Mucosa of rectum (tissue), 2 donors: ENCODE data around the gene GALNS.

ENCODE experiments used
- H3K27ac ChIP-seq, 2 donors: one replicate each; pipeline ENCODE4 v1.7.0; 2013; ENCODE audit warnings: inconsistent platforms in 2 of 2, low read depth in 2 of 2, low read length in 2 of 2
- H3K27me3 ChIP-seq, 2 donors: one replicate each; pipeline ENCODE4 v1.7.0; 2013; ENCODE audit warnings: low read length in 2 of 2; ENCODE audit not compliant: control insufficient read depth in 2 of 2, insufficient read depth in 2 of 2
- H3K36me3 ChIP-seq, 2 donors: one replicate each; pipeline ENCODE4 v1.7.0; 2013; ENCODE audit warnings: low read length in 2 of 2; ENCODE audit not compliant: control insufficient read depth in 2 of 2, insufficient read depth in 2 of 2
- H3K4me1 ChIP-seq, 2 donors: one replicate each; pipeline ENCODE4 v1.7.0; 2013; ENCODE audit warnings: low read length in 2 of 2, mild to moderate bottlenecking in 1 of 2; ENCODE audit not compliant: control insufficient read depth in 2 of 2, insufficient read depth in 2 of 2
- H3K4me3 ChIP-seq, 2 donors: one replicate each; pipeline ENCODE4 v1.7.0; 2013; ENCODE audit warnings: low read length in 2 of 2
- H3K9ac ChIP-seq, 2 donors: one replicate each; pipeline ENCODE4 v1.7.0; 2013; ENCODE audit warnings: low read length in 2 of 2, low read depth in 1 of 2, mild to moderate bottlenecking in 1 of 2
- H3K9me3 ChIP-seq, 2 donors: one replicate each; pipeline ENCODE4 v1.7.0; 2013; ENCODE audit warnings: low read length in 2 of 2; ENCODE audit not compliant: control insufficient read depth in 2 of 2
- donor health status: healthy.
- donor health status: Normal muscosa, but diverticular disease.

The GALNS gene

DNA sequence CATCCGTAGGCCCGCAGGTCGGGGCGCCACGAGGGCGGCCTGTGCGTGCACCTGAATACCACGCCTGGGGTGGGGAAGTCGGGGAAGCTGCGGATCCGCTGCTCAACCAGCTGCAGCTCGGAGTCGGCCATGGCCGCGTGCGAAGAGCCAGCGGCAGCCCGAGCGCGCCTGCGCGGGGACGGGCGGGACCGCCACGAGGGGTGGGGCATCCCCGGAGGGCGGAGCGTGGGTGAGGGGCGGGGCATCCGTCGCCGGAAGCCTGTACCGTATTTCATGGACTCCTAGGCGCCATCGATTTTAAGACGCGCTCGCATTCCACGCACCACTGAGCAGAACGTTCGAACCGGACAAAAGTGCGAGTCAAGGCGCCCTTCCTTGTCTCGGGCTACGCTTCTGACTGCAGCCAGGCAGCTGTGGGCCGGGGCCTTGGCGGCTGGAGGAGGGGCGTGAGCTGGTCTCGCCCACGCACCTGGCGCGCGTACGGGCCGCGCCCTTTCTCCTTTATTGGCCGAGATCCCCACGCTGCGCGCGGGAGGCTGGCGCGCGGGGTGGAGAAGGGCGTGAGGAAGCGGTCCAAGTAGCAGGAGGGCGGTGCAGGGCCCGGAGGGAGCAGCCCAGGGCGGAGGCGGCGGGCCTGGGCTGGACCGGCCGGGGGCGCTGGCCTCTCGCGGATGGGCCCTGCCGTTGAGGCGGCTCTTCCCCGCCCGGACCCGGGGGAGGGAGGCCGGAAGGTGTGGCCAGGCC is 44.8 kb downstream of the GALNS start, which contains the start of gene APRT:
Gene APRT, minus strand, starts transcription at position 160 of the 744 bp plus-strand sequence. Its CDS starts 29 bp downstream, at position 131.
- peak within 1 kb of the TSS; percentile 77 to 82 for H3K4me3 ChIP-seq
- H3K9me3 ChIP-seq, result no peaks in the 10 kb centered on the region
- peaks cover 24 to 27% of the 10 kb centered on the region in 2 donors for H3K4me1 ChIP-seq
- H3K9ac ChIP-seq, result peak within 1 kb of the TSS; percentile 68 to 84
- peak within 1 kb of the TSS; percentile 92 to 93 for H3K27ac ChIP-seq
- peaks cover 8 to 12% of the 10 kb centered on the region in 2 donors for H3K36me3 ChIP-seq
- H3K27me3 ChIP-seq, result no peaks in the 10 kb centered on the region

- peaks cover 8 to 12% of the 10 kb centered on the region in 2 donors for H3K36me3 ChIP-seq
- H3K4me1 ChIP-seq, result peaks cover 24 to 27% of the 10 kb centered on the region in 2 donors
- no peaks in the 10 kb centered on the region for H3K27me3 ChIP-seq
- H3K9me3 ChIP-seq, result no peaks in the 10 kb centered on the region
- peak overlapping the region; percentile 92 to 93 for H3K27ac ChIP-seq
- peak overlapping the region; percentile 68 to 84 for H3K9ac ChIP-seq
- peak overlapping the region; percentile 77 to 82 for H3K4me3 ChIP-seq
Observed at GRCh38 chr16:88810912-88811768, 45.6 kb downstream of the GALNS start.

DNA sequence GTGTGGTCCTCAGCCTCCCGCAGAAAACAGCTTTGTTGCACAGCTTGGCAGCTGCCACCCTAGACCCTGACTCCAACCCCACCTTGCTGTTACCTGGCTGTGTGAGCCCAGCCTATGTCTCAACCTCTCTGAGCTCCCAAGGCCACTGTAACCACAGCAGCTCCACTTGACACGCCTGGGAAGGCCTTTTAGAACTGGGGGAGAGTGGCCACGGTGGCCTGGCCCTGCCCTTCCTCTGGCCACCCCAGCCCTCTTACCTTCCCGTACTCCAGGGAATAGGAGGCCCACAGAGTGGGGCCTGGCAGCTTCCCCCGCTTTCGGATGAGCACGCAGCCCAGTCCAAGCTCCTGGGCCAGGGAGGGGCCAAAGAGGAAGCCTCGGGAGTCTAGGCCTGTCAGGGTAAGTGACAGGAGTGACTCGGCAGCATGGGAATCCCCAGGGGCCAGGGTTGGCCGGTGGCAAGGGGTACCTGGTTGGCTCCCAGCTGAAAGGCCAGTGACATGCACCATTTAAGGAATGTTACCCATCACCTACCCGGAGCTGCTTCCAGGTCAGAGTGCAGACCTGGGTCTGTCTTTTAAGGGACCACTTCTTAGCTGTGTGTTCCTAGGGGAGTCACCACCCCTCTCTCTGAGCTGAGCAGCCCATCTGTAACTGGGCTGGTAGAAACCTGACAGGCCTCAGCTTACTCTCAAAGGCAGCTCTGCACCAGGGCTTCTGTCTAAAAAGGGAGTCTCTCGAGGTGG is 46.4 kb downstream of the GALNS start:
- Histone ChIP-seq H3K27ac (peak overlapping the region; percentile 92 to 93), H3K36me3 (peaks cover 8 to 12% of the 10 kb centered on the region in 2 donors), H3K27me3 (no peaks in the 10 kb centered on the region), H3K9ac (peak overlapping the region; percentile 68 to 84), H3K9me3 (no peaks in the 10 kb centered on the region), H3K4me1 (peaks cover 24 to 27% of the 10 kb centered on the region in 2 donors), H3K4me3 (peak overlapping the region; percentile 77 to 82)

DNA sequence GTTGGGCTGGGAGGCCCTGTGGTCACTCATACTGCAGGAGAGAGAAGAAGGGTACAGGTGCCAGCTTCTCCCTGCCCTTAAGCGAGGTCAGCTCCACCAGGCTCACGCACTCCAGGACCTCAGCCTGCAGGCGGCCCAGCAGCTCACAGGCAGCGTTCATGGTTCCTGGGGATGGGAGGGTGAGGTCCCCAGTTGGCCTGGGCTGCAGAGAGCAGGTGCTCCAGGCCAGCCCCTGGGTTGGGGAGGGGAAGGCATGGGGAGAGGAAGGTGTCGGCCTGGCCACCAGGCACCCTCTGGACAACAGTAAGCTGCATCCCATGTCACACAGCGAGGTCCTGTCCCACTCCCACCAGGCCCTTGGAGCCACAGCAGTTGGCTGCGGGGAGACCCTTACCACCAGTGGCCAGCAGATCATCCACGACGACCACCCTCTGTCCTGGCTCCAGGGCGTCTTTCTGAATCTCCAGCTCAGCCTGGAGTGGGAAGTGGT is 47.0 kb downstream of the GALNS start:
- H3K4me3 ChIP-seq, result no peak overlapping the region
- H3K9me3 ChIP-seq, result no peaks in the 10 kb centered on the region
- peaks cover 24 to 29% of the 10 kb centered on the region in 2 donors for H3K4me1 ChIP-seq
- H3K27ac ChIP-seq, result peak overlapping the region in 1 of 2 donors; percentile 92
- H3K36me3 ChIP-seq, result peaks cover 8 to 12% of the 10 kb centered on the region in 2 donors
- H3K9ac ChIP-seq, result peak overlapping the region in 1 of 2 donors; percentile 84
- no peaks in the 10 kb centered on the region for H3K27me3 ChIP-seq

GRCh38 chr16:88809068-88809675 is 47.6 kb downstream of the GALNS start:
- no peaks in the 10 kb centered on the region for H3K9me3 ChIP-seq
- no peak overlapping the region for H3K9ac ChIP-seq
- H3K36me3 ChIP-seq, result peaks cover 8 to 12% of the 10 kb centered on the region in 2 donors
- H3K27me3 ChIP-seq, result no peaks in the 10 kb centered on the region
- H3K4me3 ChIP-seq, result no peak overlapping the region
- H3K4me1 ChIP-seq, result peaks cover 24 to 34% of the 10 kb centered on the region in 2 donors
- H3K27ac ChIP-seq, result no peak overlapping the region

GRCh38 chr16:88807626-88808453 is 48.9 kb downstream of the GALNS start:
- no peaks in the 10 kb centered on the region for H3K9me3 ChIP-seq
- no peak overlapping the region for H3K27ac ChIP-seq
- H3K4me1 ChIP-seq, result peaks cover 22 to 32% of the 10 kb centered on the region in 2 donors
- peaks cover 8 to 12% of the 10 kb centered on the region in 2 donors for H3K36me3 ChIP-seq
- H3K9ac ChIP-seq, result no peak overlapping the region
- H3K4me3 ChIP-seq, result no peak overlapping the region
- no peaks in the 10 kb centered on the region for H3K27me3 ChIP-seq

DNA sequence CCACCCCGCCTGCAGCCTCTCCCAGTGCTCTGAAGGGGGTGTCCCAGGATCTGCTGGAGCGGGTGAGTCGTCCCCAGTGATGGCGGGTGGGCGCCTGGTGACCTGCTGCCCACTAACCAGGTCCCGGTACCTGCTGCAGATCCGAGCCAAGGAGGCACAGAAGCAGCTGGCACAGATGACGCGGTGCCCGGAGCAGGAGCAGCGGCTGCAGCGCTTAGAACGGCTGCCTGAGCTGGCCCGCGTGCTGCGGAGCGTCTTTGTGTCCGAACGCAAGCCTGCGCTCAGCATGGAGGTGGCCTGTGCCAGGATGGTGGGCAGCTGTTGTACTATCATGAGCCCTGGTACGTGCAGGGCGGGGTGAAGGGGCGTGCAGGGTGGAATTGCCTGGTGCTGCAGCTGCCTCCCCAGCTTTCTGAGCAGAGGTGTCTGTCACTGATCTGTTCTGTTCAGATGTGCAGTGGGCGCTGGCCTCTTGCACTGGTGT is 49.6 kb downstream of the GALNS start:
- Histone ChIP-seq H3K9me3 (no peaks in the 10 kb centered on the region), H3K4me3 (no peak overlapping the region)

GRCh38 chr16:88806491-88807111 is 50.1 kb downstream of the GALNS start:
- no peak overlapping the region for H3K4me3 ChIP-seq
- peaks cover 8 to 12% of the 10 kb centered on the region in 2 donors for H3K36me3 ChIP-seq
- no peak overlapping the region for H3K27ac ChIP-seq
- no peak overlapping the region for H3K9ac ChIP-seq
- H3K4me1 ChIP-seq, result peaks cover 14 to 24% of the 10 kb centered on the region in 2 donors
- H3K27me3 ChIP-seq, result no peaks in the 10 kb centered on the region
- H3K9me3 ChIP-seq, result no peaks in the 10 kb centered on the region

More for the DNA sequence above, 49.6 kb downstream of the GALNS start:
- Histone ChIP-seq H3K4me1 (peaks cover 16 to 27% of the 10 kb centered on the region in 2 donors), H3K9ac (no peak overlapping the region), H3K36me3 (peaks cover 8 to 12% of the 10 kb centered on the region in 2 donors), H3K27ac (no peak overlapping the region), H3K27me3 (no peaks in the 10 kb centered on the region)
